Measurements from ENCODE around the gene EGFL6. TPM values are rescaled to one million over a fixed set of nuclear protein-coding genes. Genes with fewer than 3 reads are reported as not detected.
A peak's percentile ranks its signal among the peaks of the same experiment; 100 is the strongest.
"Not testable (repeated sequence)": the region's sequence is repeated elsewhere in the genome, so short reads cannot be mapped to it uniquely, and the experiment has no call there.

EGFL6 gene
- total RNA-seq, 1 donor from 2014 or later: 2.3 TPM

- DNase-seq (ENCODE audit: low read depth): no peak
- Histone ChIP-seq H3K36me3 (ENCODE audit: control insufficient read depth, insufficient read depth, low read length) (no peaks in the 10 kb centered on the region), H3K4me3 (ENCODE audit: low read depth, low read length) (no peak overlapping the region), H3K27me3 (ENCODE audit: control insufficient read depth, insufficient read depth, low read length) (peaks cover 4% of the 10 kb centered on the region)
- TF ChIP-seq CTCF (IDR thresholded peaks at IDR 0.05; ENCODE audit: insufficient read depth, low read length, poor library complexity, severe bottlenecking): no peak
Observed at GRCh38 chrX:13638021-13638420, 68.6 kb downstream of the EGFL6 start.

- Histone ChIP-seq H3K27me3 (ENCODE audit: control insufficient read depth, insufficient read depth, low read length) (peaks cover 4% of the 10 kb centered on the region), H3K36me3 (ENCODE audit: control insufficient read depth, insufficient read depth, low read length) (no peaks in the 10 kb centered on the region), H3K4me3 (ENCODE audit: low read depth, low read length) (no peak overlapping the region)
- no peak for DNase-seq (ENCODE audit: low read depth)
- TF ChIP-seq CTCF (IDR thresholded peaks at IDR 0.05; ENCODE audit: insufficient read depth, low read length, poor library complexity, severe bottlenecking): no peak
Observed at GRCh38 chrX:13638826-13639225, 69.4 kb downstream of the EGFL6 start.

GRCh38 chrX:13641684-13642083 lies 72.3 kb downstream of the EGFL6 start:
- H3K36me3 ChIP-seq (ENCODE audit: control insufficient read depth, insufficient read depth, low read length); H3K4me3 ChIP-seq (ENCODE audit: low read depth, low read length); H3K27me3 ChIP-seq (ENCODE audit: control insufficient read depth, insufficient read depth, low read length); DNase-seq (ENCODE audit: low read depth): not testable (repeated sequence)

- TF ChIP-seq CTCF (IDR thresholded peaks at IDR 0.05; ENCODE audit: insufficient read depth, low read length, poor library complexity, severe bottlenecking): no peak
- Histone ChIP-seq H3K27me3 (ENCODE audit: control insufficient read depth, insufficient read depth, low read length) (peaks cover 6% of the 10 kb centered on the region), H3K36me3 (ENCODE audit: control insufficient read depth, insufficient read depth, low read length) (no peaks in the 10 kb centered on the region), H3K4me3 (ENCODE audit: low read depth, low read length) (no peak overlapping the region)
- DNase-seq (ENCODE audit: low read depth): no peak
Observed at GRCh38 chrX:13645464-13646153, 76.2 kb downstream of the EGFL6 start.

- TF ChIP-seq CTCF (IDR thresholded peaks at IDR 0.05; ENCODE audit: insufficient read depth, low read length, poor library complexity, severe bottlenecking): peak; percentile 75
- DNase-seq (ENCODE audit: low read depth): peak; percentile 23
- H3K27me3 ChIP-seq (ENCODE audit: control insufficient read depth, insufficient read depth, low read length): peaks cover 6% of the 10 kb centered on the region
Observed at GRCh38 chrX:13646154-13646549, 76.8 kb downstream of the EGFL6 start.

GRCh38 chrX:13647709-13648212 lies 78.4 kb downstream of the EGFL6 start:
- DNase-seq (ENCODE audit: low read depth): no peak
- H3K36me3 ChIP-seq (ENCODE audit: control insufficient read depth, insufficient read depth, low read length): no peaks in the 10 kb centered on the region
- H3K27me3 ChIP-seq (ENCODE audit: control insufficient read depth, insufficient read depth, low read length): peaks cover 6% of the 10 kb centered on the region
- H3K4me3 ChIP-seq (ENCODE audit: low read depth, low read length): no peak overlapping the region
- no peak for TF ChIP-seq CTCF (IDR thresholded peaks at IDR 0.05; ENCODE audit: insufficient read depth, low read length, poor library complexity, severe bottlenecking)

More at GRCh38 chrX:13646154-13646549, 76.8 kb downstream of the EGFL6 start:
- Histone ChIP-seq H3K36me3 (ENCODE audit: control insufficient read depth, insufficient read depth, low read length) (no peaks in the 10 kb centered on the region), H3K4me3 (ENCODE audit: low read depth, low read length) (no peak overlapping the region)

GRCh38 chrX:13648336-13648735 lies 78.9 kb downstream of the EGFL6 start:
- H3K4me3 ChIP-seq (ENCODE audit: low read depth, low read length); DNase-seq (ENCODE audit: low read depth); H3K27me3 ChIP-seq (ENCODE audit: control insufficient read depth, insufficient read depth, low read length); H3K36me3 ChIP-seq (ENCODE audit: control insufficient read depth, insufficient read depth, low read length): not testable (repeated sequence)

All from kidney epithelial cell (primary cell).